Embryonic facial prominence (tissue), 1 donor: ENCODE measurements around the gene C3orf20.
"Not testable (repeated sequence)": the region's sequence is repeated elsewhere in the genome, so short reads cannot be mapped to it uniquely, and the experiment has no call there.

Source experiments
- DNase-seq: peaks from one replicate; pipeline ENCODE4 v3.0.0-alpha.2; 2016; ENCODE audit errors: extremely low spot score

The C3orf20 gene

GRCh38 chr3:14650193-14650592 is 24.7 kb upstream of the C3orf20 start:
- DNase-seq = no peak

DNA sequence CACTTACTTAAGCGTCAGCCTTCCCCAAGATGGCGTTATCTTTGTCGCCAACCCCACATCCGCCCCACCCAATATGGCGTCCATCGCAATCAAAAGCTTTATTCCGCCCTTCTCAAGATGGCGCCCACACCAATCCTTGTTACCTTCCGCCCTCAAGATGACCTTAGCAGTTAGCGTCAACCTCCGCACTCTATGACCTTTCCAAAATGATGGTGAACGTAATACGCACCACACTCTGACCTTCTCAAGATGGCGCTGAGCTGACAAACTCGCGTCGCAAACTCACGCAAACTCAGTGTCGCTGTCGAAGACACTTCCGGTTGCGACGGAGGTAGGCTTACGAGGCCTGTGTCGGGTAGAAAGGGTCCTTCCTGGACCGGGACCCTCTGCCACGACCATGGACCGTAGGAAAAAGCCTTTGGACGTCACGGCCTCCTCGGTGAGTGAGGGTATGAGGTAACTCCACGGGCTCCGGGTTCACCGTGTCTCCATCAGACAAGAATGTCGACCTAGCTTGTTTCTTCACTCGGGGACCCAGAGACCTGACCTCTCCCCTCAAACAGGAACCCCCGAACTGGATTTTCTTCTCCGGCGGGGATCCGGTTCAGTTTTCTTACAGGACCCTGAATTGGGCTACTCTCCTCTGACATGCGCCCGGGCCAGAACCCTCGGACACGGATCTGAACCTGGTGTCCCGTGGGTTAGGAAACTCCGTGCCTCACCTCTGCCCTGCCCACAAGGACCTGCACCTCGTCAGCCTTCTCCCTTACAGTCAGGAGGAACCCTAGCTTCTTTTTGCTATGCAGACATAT is 23.3 kb upstream of the C3orf20 start, which contains the start of gene CCDC174:
Gene CCDC174, plus strand, starts transcription at position 323 of the 812 bp plus-strand sequence. Its CDS starts 75 bp downstream, at position 398.
- DNase-seq = peak; percentile 96

DNA sequence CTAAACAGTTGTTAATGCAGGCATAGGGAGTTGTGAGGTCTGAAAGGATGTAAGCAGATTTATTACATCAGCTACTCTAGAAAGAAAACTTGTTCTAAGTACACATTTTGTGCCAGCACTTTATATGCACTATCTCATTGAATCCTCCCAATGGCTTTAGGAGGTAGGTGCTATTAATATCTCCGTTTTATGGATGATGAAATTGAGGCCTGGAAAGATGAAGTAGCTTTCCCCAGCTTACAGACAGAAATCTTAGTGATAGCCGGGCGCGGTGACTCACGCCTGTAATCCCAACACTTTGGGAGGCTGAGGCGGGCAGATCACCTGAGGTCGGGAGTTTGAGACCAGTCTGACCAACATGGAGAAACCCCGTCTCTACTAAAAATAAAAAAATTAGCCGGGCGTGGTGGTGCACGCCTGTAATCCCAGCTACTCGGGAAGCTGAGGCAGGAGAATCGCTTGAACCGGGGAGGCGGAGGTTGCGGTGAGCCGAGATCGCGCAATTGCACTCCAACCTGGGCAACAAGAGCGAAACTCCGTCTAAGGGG is 22.5 kb upstream of the C3orf20 start:
- DNase-seq = not testable (repeated sequence)

GRCh38 chr3:14657579-14657978 is 17.4 kb upstream of the C3orf20 start:
- no peak for DNase-seq

- DNase-seq = no peak
These were observed 16.0 kb upstream of the C3orf20 start for GRCh38 chr3:14658978-14659377.

DNA sequence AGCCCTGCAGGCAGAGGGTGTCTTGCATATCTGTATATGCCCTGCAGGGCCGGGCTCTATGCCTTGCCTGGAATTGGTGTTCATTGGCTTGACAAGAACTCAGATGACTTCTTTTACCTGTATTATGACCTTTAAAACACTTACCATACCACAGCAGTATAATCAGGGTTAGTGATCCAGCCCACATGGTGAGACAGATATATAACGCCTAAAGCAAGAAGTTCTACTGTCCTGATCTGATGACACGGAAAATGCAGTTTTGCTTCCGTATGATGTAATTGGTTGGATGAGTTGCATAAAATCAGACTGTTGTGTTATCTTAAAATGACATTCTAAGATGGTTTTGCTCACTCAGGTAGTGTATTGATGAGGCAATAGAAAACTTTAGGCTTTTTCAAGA is 14.0 kb upstream of the C3orf20 start:
- no peak for DNase-seq

DNA sequence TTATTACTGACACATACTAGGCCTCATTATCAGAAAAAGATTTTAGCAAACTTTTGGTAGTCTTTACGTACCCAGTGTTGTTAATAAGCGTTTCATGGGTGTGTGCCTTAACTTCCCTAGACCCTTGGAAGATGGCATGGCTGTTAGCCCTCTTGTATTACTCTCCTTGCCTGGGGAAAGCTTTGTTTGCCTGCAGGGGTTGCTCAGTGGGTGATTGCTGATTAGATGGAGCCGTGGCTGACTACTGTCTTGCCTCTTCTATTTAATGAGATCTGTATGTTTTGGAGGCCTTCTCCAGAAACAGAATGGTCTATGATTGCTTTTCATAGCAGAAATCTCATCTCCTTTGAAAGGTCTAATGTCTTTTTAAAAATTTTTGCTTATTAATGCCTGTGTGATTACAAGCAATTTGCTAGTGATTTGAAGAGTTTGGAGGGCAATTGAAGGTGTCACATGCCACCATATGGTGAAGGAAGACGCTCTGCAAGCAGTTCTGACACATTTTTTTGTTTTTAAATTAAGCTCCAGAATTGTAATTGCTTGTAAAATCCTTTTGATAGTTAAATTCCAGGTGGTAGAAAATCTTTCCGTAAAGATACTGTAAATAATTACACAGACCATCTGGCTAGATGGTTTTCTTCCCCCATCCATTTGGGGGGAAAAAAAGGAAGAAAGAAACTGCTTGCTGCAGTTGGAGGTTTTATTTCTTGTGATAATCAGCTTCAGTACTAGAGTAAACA is 11.4 kb upstream of the C3orf20 start:
- DNase-seq = no peak

GRCh38 chr3:14664170-14664569 is 10.8 kb upstream of the C3orf20 start:
- no peak for DNase-seq

- DNase-seq = no peak
These were observed 2.4 kb upstream of the C3orf20 start for GRCh38 chr3:14672588-14672987.

- no peak for DNase-seq
These were observed 1.9 kb downstream of the C3orf20 start for GRCh38 chr3:14676881-14677280.

GRCh38 chr3:14678015-14678503 is 3.1 kb downstream of the C3orf20 start:
- DNase-seq = no peak

DNA sequence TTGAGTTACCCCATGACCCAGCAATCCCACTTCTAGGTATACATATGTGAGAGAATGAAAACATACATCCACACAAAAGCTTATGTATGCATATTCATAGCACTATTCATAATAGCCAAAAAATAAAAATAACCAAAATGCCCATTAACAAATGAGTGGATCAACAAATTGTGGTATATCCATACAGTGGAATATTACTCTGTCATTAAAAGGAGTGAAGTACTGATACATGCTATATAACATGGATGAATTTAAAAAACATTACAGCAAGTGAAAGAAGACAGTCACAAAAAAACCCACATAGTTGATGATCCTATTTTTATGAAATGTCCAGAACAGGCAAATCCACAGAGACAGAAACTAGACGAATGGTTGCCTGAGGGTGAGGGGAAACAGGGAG is 5.2 kb downstream of the C3orf20 start:
- DNase-seq = no peak

- no peak for DNase-seq
These were observed 5.8 kb downstream of the C3orf20 start for GRCh38 chr3:14680716-14681115.

DNA sequence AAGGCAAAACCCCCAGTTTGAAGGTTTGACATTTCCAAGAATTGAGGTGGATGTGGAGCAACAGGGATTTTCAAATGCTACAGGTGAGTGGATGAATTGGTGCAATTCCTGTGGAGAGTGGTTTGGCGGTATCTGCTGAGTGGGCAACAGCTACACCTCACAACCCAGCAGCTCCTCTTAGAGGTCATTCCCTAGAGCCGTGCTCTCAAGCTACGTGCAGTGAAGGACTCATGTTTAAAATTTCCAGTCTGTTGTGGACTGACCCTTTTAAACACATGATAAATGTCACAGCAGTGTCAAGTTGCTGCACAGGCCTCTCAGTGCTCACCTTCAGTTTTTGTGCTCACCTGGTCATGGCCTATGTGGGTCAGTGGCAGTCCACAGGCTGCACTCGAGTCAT is 9.5 kb downstream of the C3orf20 start:
- no peak for DNase-seq

GRCh38 chr3:14685179-14685578 is 10.2 kb downstream of the C3orf20 start:
- DNase-seq = no peak

DNA sequence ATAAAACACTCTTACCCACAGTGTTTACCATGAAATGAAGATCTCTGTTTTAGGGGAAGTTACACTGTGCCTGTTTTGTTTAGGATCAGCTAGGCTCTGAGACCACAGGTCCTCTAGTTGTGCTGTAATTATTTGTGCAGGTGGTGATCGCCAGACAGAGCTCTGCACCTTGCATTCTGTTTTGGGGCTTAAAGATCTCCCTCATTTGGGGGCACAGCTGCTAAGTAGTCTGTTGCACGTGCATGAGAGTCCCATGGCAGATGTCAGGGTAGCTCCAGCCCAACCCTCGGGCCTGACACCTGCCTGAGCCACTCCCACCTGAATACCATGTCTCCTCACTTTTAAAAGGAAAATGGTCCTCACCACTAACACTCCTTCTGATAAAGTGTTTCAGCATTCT is 12.4 kb downstream of the C3orf20 start:
- DNase-seq = no peak

DNA sequence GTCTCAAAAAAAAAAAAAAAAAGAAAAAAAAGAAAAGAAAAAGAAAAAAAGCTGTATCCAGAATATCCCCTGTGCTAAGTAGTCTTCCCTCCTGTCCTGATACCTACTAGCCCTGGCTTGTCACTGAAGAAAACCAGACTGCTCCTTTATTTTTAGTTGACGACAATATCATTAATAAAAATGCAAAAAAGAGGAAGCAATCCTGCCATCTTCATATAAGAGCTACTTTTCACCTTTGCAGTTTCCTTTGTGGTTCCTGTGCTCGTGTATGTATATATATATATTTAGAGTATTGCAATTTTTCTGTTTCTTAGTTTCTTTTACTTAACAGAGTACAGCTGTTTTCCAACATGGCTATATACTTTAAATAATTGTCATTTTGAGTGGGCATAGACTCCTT is 13.6 kb downstream of the C3orf20 start:
- DNase-seq = no peak

- no peak for DNase-seq
These were observed 14.5 kb downstream of the C3orf20 start for GRCh38 chr3:14689247-14689980.

- no peak for DNase-seq
These were observed 16.3 kb downstream of the C3orf20 start for GRCh38 chr3:14691239-14691638.

DNA sequence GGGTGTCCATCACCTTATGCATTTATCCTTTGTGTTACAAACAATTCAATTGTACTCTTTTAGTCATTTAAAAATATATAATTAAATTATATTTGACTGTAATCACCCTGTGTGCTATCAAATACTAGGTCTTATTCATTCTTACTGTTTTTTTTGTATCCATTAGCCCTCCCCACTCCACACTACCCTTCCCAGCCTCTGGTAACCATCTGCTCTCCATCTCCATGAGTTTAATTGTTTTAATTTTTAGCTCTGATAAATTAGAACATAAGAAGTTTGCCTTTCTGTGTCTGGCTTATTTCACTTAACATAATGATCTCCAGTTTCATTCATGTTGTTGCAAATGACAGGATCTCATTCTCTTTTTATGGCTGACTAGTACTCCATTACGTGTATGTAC is 16.8 kb downstream of the C3orf20 start:
- DNase-seq = no peak

GRCh38 chr3:14698601-14699244 is 23.8 kb downstream of the C3orf20 start:
- no peak for DNase-seq
